H1 (cell line): ENCODE measurements around the gene OR51M1. TPM values are rescaled to one million over a fixed set of nuclear protein-coding genes. Genes with fewer than 3 reads are reported as not detected.

Experiments
- CTCF ChIA-PET: fragments of 300-600 bp; sonication (Branson Sonifier 250); formaldehyde crosslinking; loops from one replicate; lab custom pipeline; 2021; ENCODE audit not compliant: partially characterized antibody; lab: Charles Lee
- POLR2A ChIA-PET: fragments of 300-600 bp; sonication (Branson Sonifier 250); formaldehyde crosslinking; loops from one replicate; lab custom pipeline; 2021; ENCODE audit warnings: inconsistent platforms; ENCODE audit not compliant: partially characterized antibody; lab: Charles Lee
- DNase-seq, 2 experiments: peaks; one replicate each; pipeline versions ENCODE4 v3.0.0 to v3.0.0-alpha.2; 2010 to 2022; ENCODE audit warnings: low spot score in 2 of 2, low read depth in 1 of 2, mixed read lengths in 1 of 2
- FAIRE-seq: peaks from 2 replicates; lab custom pipeline; 2011; peaks lifted over from hg19 to GRCh38; lab: Jason Lieb, UNC
- H2AFZ ChIP-seq: 2 replicates; pipeline ENCODE4 v1.8.1; 2012; ENCODE audit warnings: low read length, inconsistent platforms
- H2AK5ac ChIP-seq: 2 replicates; pipeline ENCODE4 v1.6.1; 2013; ENCODE audit warnings: low read depth, low read length
- H2BK120ac ChIP-seq: replicated peaks from 2 replicates; pipeline ENCODE3; 2013; ENCODE audit warnings: low read depth, low read length, inconsistent platforms
- H2BK12ac ChIP-seq: 2 replicates; pipeline ENCODE4 v1.6.1; 2013; ENCODE audit warnings: low read depth, low read length
- H2BK15ac ChIP-seq: 2 replicates; pipeline ENCODE4 v1.6.1; 2013; ENCODE audit warnings: low read length
- H2BK20ac ChIP-seq: 2 replicates; pipeline ENCODE4 v1.6.1; 2013; ENCODE audit warnings: low read length
- H2BK5ac ChIP-seq: 2 replicates; pipeline ENCODE4 v1.6.1; 2013; ENCODE audit warnings: low read depth, low read length
- H3K14ac ChIP-seq: 2 replicates; pipeline ENCODE4 v1.6.1; 2013; ENCODE audit warnings: inconsistent platforms; ENCODE audit not compliant: insufficient read length
- H3K18ac ChIP-seq: 2 replicates; pipeline ENCODE4 v1.6.1; 2013; ENCODE audit warnings: low read length; ENCODE audit errors: extremely low read depth
- H3K23ac ChIP-seq: 2 replicates; pipeline ENCODE4 v1.6.1; 2013; ENCODE audit warnings: inconsistent platforms; ENCODE audit not compliant: insufficient read length
- H3K23me2 ChIP-seq: 2 replicates; pipeline ENCODE4 v1.6.1; 2013; ENCODE audit warnings: low read depth, low read length
- H3K27ac ChIP-seq: 2 replicates; pipeline ENCODE4 v1.6.1; 2011; ENCODE audit warnings: low read depth, low read length, inconsistent platforms
- H3K27me3 ChIP-seq, 4 experiments: replicated peaks in 1 of 4; 1 replicate in 1 of 4; 2 replicates in 3 of 4; pipeline versions ENCODE4 v1.6.1 to v1.8.1; 2011 to 2013; ENCODE audit warnings: low read length in 3 of 4, mild to moderate bottlenecking in 3 of 4, inconsistent platforms in 2 of 4, mixed read lengths in 2 of 4, moderate library complexity in 1 of 4; ENCODE audit not compliant: control insufficient read depth in 3 of 4, insufficient read depth in 3 of 4; ENCODE audit errors: extremely low read depth in 1 of 4
- H3K36me3 ChIP-seq, 4 experiments: 2 replicates each; pipeline versions ENCODE4 v1.6.1 to v1.8.1; 2011 to 2013; ENCODE audit warnings: mild to moderate bottlenecking in 4 of 4, low read length in 3 of 4, moderate library complexity in 2 of 4, control low read depth in 1 of 4, inconsistent platforms in 1 of 4; ENCODE audit not compliant: insufficient read depth in 4 of 4, control insufficient read depth in 2 of 4
- H3K4ac ChIP-seq: replicated peaks from 2 replicates; pipeline ENCODE3; 2013; ENCODE audit warnings: low read length, low read depth, mixed read lengths, inconsistent platforms; ENCODE audit not compliant: insufficient read length
- H3K4me1 ChIP-seq, 4 experiments: replicated peaks in 1 of 4; 1 replicate in 1 of 4; 2 replicates in 3 of 4; pipeline versions ENCODE4 v1.6.1 to v1.8.1; 2011 to 2013; ENCODE audit warnings: low read length in 3 of 4, inconsistent platforms in 2 of 4, mixed read lengths in 1 of 4; ENCODE audit not compliant: insufficient read depth in 4 of 4, control insufficient read depth in 3 of 4
- H3K4me2 ChIP-seq, 2 experiments: 2 replicates each; pipeline versions ENCODE4 v1.6.1 to v1.8.1; 2011 to 2013; ENCODE audit warnings: low read depth in 2 of 2, low read length in 2 of 2, control low read depth in 1 of 2, inconsistent platforms in 1 of 2, mild to moderate bottlenecking in 1 of 2; ENCODE audit not compliant: insufficient read depth in 1 of 2
- H3K4me3 ChIP-seq, 4 experiments: fragments of 200-600, 300-600 bp in 1 of 4; sonication (generic), shearing (Covaris generic), sonication (Bioruptor Twin) in 1 of 4; 2 replicates each; pipeline versions ENCODE4 v1.5.1 to v1.8.1; 2011 to 2016; ENCODE audit warnings: low read length in 4 of 4, low read depth in 3 of 4, control low read depth in 2 of 4, inconsistent platforms in 2 of 4, mild to moderate bottlenecking in 2 of 4, mixed read lengths in 1 of 4, moderate library complexity in 1 of 4; ENCODE audit not compliant: insufficient read depth in 2 of 4; ENCODE audit errors: extremely low read depth in 1 of 4
- H3K56ac ChIP-seq: replicated peaks from 2 replicates; pipeline ENCODE3; 2013; ENCODE audit warnings: low read depth, mild to moderate bottlenecking, mixed read lengths, low read length, inconsistent platforms; ENCODE audit not compliant: insufficient read length
- H3K79me1 ChIP-seq: 2 replicates; pipeline ENCODE4 v1.6.1; 2013; ENCODE audit warnings: low read depth, low read length, control low read depth
- H3K79me2 ChIP-seq, 2 experiments: 2 replicates each; pipeline versions ENCODE4 v1.6.1 to v1.8.1; 2012 to 2013; ENCODE audit warnings: low read length in 2 of 2, mild to moderate bottlenecking in 2 of 2, inconsistent platforms in 1 of 2; ENCODE audit not compliant: insufficient read depth in 2 of 2, control insufficient read depth in 1 of 2
- H3K9ac ChIP-seq, 4 experiments: replicated peaks in 1 of 4; 1 replicate in 1 of 4; 2 replicates in 3 of 4; pipeline versions ENCODE4 v1.6.1 to v1.8.1; 2011 to 2013; ENCODE audit warnings: low read depth in 3 of 4, low read length in 3 of 4, control low read depth in 2 of 4, mild to moderate bottlenecking in 2 of 4, moderate library complexity in 2 of 4, inconsistent platforms in 1 of 4; ENCODE audit errors: extremely low read depth in 1 of 4
- H3K9me3 ChIP-seq, 2 experiments: 2 replicates each; pipeline versions ENCODE4 v1.6.1 to v1.8.1; 2012 to 2013; ENCODE audit warnings: mild to moderate bottlenecking in 2 of 2, moderate library complexity in 2 of 2, control low read depth in 1 of 2, inconsistent platforms in 1 of 2, low read depth in 1 of 2, low read length in 1 of 2, mixed read lengths in 1 of 2; ENCODE audit not compliant: insufficient read depth in 2 of 2
- H4K20me1 ChIP-seq, 2 experiments: replicated peaks in 1 of 2; 2 replicates each; pipeline versions ENCODE3 to v1.8.1; 2011 to 2013; ENCODE audit warnings: inconsistent platforms in 2 of 2, low read length in 2 of 2, mild to moderate bottlenecking in 1 of 2; ENCODE audit not compliant: insufficient read depth in 2 of 2, control insufficient read depth in 1 of 2
- H4K5ac ChIP-seq: 2 replicates; pipeline ENCODE4 v1.6.1; 2013; ENCODE audit warnings: low read length, low read depth, mixed read lengths, inconsistent platforms; ENCODE audit not compliant: insufficient read length
- H4K8ac ChIP-seq: 2 replicates; pipeline ENCODE4 v1.8.0; 2013; ENCODE audit warnings: mild to moderate bottlenecking, moderate library complexity, low read length, inconsistent platforms; ENCODE audit not compliant: insufficient read depth; ENCODE audit errors: extremely low read depth
- H4K91ac ChIP-seq: replicated peaks from 2 replicates; pipeline ENCODE3; 2013; ENCODE audit warnings: low read length, mixed read lengths, inconsistent platforms; ENCODE audit not compliant: insufficient read length
- CHD1 ChIP-seq: IDR thresholded peaks from 2 replicates; pipeline ENCODE4 v1.6.1; 2012; ENCODE audit warnings: low read depth, low read length, improper control_type of control experiment
- CHD2 ChIP-seq: IDR thresholded peaks from 2 replicates; pipeline ENCODE4 v1.6.1; 2012; ENCODE audit warnings: low read length, improper control_type of control experiment
- CREB1 ChIP-seq: IDR thresholded peaks from 2 replicates; pipeline ENCODE4 v1.6.1; 2012; ENCODE audit warnings: inconsistent platforms
- FOSL1 ChIP-seq: IDR thresholded peaks from 2 replicates; pipeline ENCODE4 v1.6.1; 2011; ENCODE audit warnings: mild to moderate bottlenecking, low read depth, low read length, moderate library complexity; ENCODE audit not compliant: insufficient read depth
- KDM5A ChIP-seq: fragments of 200-600 bp; IDR thresholded peaks from 2 replicates; pipeline ENCODE4 v1.7.1; 2012; ENCODE audit warnings: mild to moderate bottlenecking, low read length, inconsistent platforms, mixed read lengths
- NANOG ChIP-seq: IDR thresholded peaks from 2 replicates; pipeline ENCODE4 v1.6.1; 2011; ENCODE audit warnings: low read length, low read depth, mild to moderate bottlenecking, inconsistent platforms; ENCODE audit not compliant: insufficient read depth, poor library complexity, severe bottlenecking
- POU5F1 ChIP-seq: IDR thresholded peaks from 2 replicates; pipeline ENCODE4 v1.6.1; 2011; ENCODE audit warnings: low read depth, mild to moderate bottlenecking, low read length, moderate library complexity
- SP1 ChIP-seq: IDR thresholded peaks from 2 replicates; pipeline ENCODE4 v1.6.1; 2011; ENCODE audit warnings: low read depth, low read length
- SRF ChIP-seq: IDR thresholded peaks from 2 replicates; pipeline ENCODE4 v1.6.1; 2011; ENCODE audit warnings: mild to moderate bottlenecking, low read depth, low read length, moderate library complexity
- TCF12 ChIP-seq: IDR thresholded peaks from 2 replicates; pipeline ENCODE4 v1.6.1; 2011; ENCODE audit warnings: low read depth, mild to moderate bottlenecking, low read length
- USF2 ChIP-seq: IDR thresholded peaks from 2 replicates; pipeline ENCODE4 v1.6.1; 2011; ENCODE audit warnings: low read length, improper control_type of control experiment
- WGBS, 2 experiments: shearing (Covaris generic) in 1 of 2; methylation state at CpG; one replicate each; pipeline versions ENCODE4 v1.1.6 to v1.1.7; 2013 to 2015; ENCODE audit warnings: low lambda C conversion rate in 2 of 2, mixed read lengths in 2 of 2, inconsistent platforms in 1 of 2, low coverage in 1 of 2, missing lambda C conversion rate in 1 of 2; ENCODE audit not compliant: insufficient replicate concordance in 2 of 2, insufficient coverage in 1 of 2, insufficient read length in 1 of 2; ENCODE audit errors: extremely low coverage in 1 of 2, missing lambda C conversion rate in 1 of 2; 5-methylcytosine and 5-hydroxymethylcytosine counted together
- polyA plus RNA-seq, 7 experiments: library from polyadenylated mRNA; depleted of rRNA in 3 of 7; stranded (reverse) in 5 of 7; unstranded in 2 of 7; fragments of >200 nt in 5 of 7; fragments of 200-250 nt in 2 of 7; gene quantifications; 1 replicate in 5 of 7; 2 replicates in 1 of 7; 4 replicates in 1 of 7; pipeline versions ENCODE4 v1.2.1 to v1.2.3, GENCODE V29; 2011 to 2013; ENCODE audit warnings: missing spikeins in 2 of 7, mixed read lengths in 2 of 7
- total RNA-seq: library from RNA; stranded (reverse); fragmentation: NEBNext Ultra II Directional; extraction: Animal tissue kit (Norgen Biotek cat#: 25700); gene quantifications from 2 replicates; pipeline ENCODE4 v1.2.1, GENCODE V29; 2021

Gene OR51M1
- total and polyA plus RNA-seq, 2 of the 8 experiments (the other 6 are each of a cell fraction or from before 2014, with no cell fraction given), result 0.08 TPM; not detected in 1

GRCh38 chr11:5366856-5367255 lies 16.8 kb upstream of the OR51M1 start:
- H4K91ac ChIP-seq, result no peak overlapping the region
- no peak overlapping the region for H3K56ac ChIP-seq
- 91% methylated on average over 1 of the region's 1 CpG; no CpG with 5 or more reads in 1 of the 2 experiments for WGBS, 2 experiments
- no peak overlapping the region for H2BK20ac ChIP-seq
- H3K27ac ChIP-seq, result no peak overlapping the region
- H3K23ac ChIP-seq, result no peak overlapping the region
- H3K79me2 ChIP-seq, result no peaks in the 10 kb centered on the region
- no peak overlapping the region for H2AFZ ChIP-seq
- no peaks in the 10 kb centered on the region for H4K20me1 ChIP-seq
- no peaks in the 10 kb centered on the region for H3K27me3 ChIP-seq
- H4K5ac ChIP-seq, result no peak overlapping the region
- no peak overlapping the region for H3K4me2 ChIP-seq
- POLR2A ChIA-PET, result no interaction called here
- H3K4me1 ChIP-seq, result no peaks in the 10 kb centered on the region
- no peak overlapping the region for H3K4me3 ChIP-seq
- H2AK5ac ChIP-seq, result no peak overlapping the region
- H2BK5ac ChIP-seq, result no peak overlapping the region
- FAIRE-seq, result no peak
- no peaks in the 10 kb centered on the region for H3K36me3 ChIP-seq
- no peak overlapping the region for H4K8ac ChIP-seq
- no peak overlapping the region for H3K9ac ChIP-seq
- H3K4ac ChIP-seq, result no peak overlapping the region
- no peak overlapping the region for H3K14ac ChIP-seq
- H2BK15ac ChIP-seq, result no peak overlapping the region
- H3K79me1 ChIP-seq, result no peaks in the 10 kb centered on the region
- H2BK120ac ChIP-seq, result no peak overlapping the region
- H2BK12ac ChIP-seq, result no peak overlapping the region
- peaks cover 4% of the 10 kb centered on the region; the same call in 1 of the 2 replicates for H3K23me2 ChIP-seq
- no peak overlapping the region for H3K18ac ChIP-seq
- TF ChIP-seq SRF, result no peak
- no peak for TF ChIP-seq CREB1
- no peak for TF ChIP-seq CHD1
- no peak for TF ChIP-seq POU5F1
- no peak for TF ChIP-seq TCF12
- no peak for TF ChIP-seq KDM5A
- no peak for TF ChIP-seq USF2
- no peak for TF ChIP-seq FOSL1
- no peak for TF ChIP-seq SP1
- no peak for TF ChIP-seq NANOG
- no peak for TF ChIP-seq CHD2
- TF ChIP-seq, all 59 proteins: peak for 0
- CTCF ChIA-PET, result interaction anchor here (0.6 to 1.2 kb wide), 4 partner anchors 21 to 1287 kb away, joined by 3 to 4 read pairs (median 3); no protein-coding TSS in a partner anchor
- no peaks in the 10 kb centered on the region for H3K9me3 ChIP-seq
- DNase-seq, result no peak
